ENCODE data around the gene NOX5.

Gene NOX5

GRCh38 chr15:68990992-68991500 lies 23.4 kb upstream of the NOX5 start:
- no peak for DNase-seq (ENCODE audit: low read depth)

- no peak for DNase-seq (ENCODE audit: low read depth)
Measured at GRCh38 chr15:68991723-68992122, 22.8 kb upstream of the NOX5 start.

GRCh38 chr15:68992696-68993095 lies 21.8 kb upstream of the NOX5 start:
- DNase-seq (ENCODE audit: low read depth), result no peak

- no peak for DNase-seq (ENCODE audit: low read depth)
Measured at GRCh38 chr15:68993276-68993675, 21.2 kb upstream of the NOX5 start.

GRCh38 chr15:68994149-68994548 lies 20.3 kb upstream of the NOX5 start:
- DNase-seq (ENCODE audit: low read depth), result no peak

GRCh38 chr15:68994981-68995761 lies 19.3 kb upstream of the NOX5 start:
- no peak for DNase-seq (ENCODE audit: low read depth)

- no peak for DNase-seq (ENCODE audit: low read depth)
Measured at GRCh38 chr15:68997050-68997449, 17.4 kb upstream of the NOX5 start.

GRCh38 chr15:68997930-68998777 lies 16.3 kb upstream of the NOX5 start:
- no peak for DNase-seq (ENCODE audit: low read depth)

GRCh38 chr15:68999091-68999490 lies 15.4 kb upstream of the NOX5 start:
- DNase-seq (ENCODE audit: low read depth), result no peak

- no peak for DNase-seq (ENCODE audit: low read depth)
Measured at GRCh38 chr15:69000091-69000490, 14.4 kb upstream of the NOX5 start.

GRCh38 chr15:69000725-69001503 lies 13.6 kb upstream of the NOX5 start:
- no peak for DNase-seq (ENCODE audit: low read depth)

GRCh38 chr15:69002783-69003182 lies 11.7 kb upstream of the NOX5 start:
- no peak for DNase-seq (ENCODE audit: low read depth)

- no peak for DNase-seq (ENCODE audit: low read depth)
Measured at GRCh38 chr15:69004011-69004410, 10.5 kb upstream of the NOX5 start.

- no peak for DNase-seq (ENCODE audit: low read depth)
Measured at GRCh38 chr15:69008056-69008455, 6.4 kb upstream of the NOX5 start.

GRCh38 chr15:69009341-69009740 lies 5.2 kb upstream of the NOX5 start:
- DNase-seq (ENCODE audit: low read depth), result no peak

GRCh38 chr15:69011641-69012040 lies 2.9 kb upstream of the NOX5 start:
- DNase-seq (ENCODE audit: low read depth), result no peak

GRCh38 chr15:69012761-69013364 lies 1.6 kb upstream of the NOX5 start:
- DNase-seq (ENCODE audit: low read depth), result no peak

- no peak for DNase-seq (ENCODE audit: low read depth)
Measured at GRCh38 chr15:69013726-69014406, 629 bp upstream of the NOX5 start.

- no peak for DNase-seq (ENCODE audit: low read depth)
Measured at GRCh38 chr15:69015591-69015990, 1.1 kb downstream of the NOX5 start.

GRCh38 chr15:69016021-69016595 lies 1.6 kb downstream of the NOX5 start:
- DNase-seq (ENCODE audit: low read depth), result no peak

GRCh38 chr15:69017978-69018377 lies 3.5 kb downstream of the NOX5 start:
- no peak for DNase-seq (ENCODE audit: low read depth)
